MCF 10A (cell line): Measurements from ENCODE around the gene MRI1. TPM values are rescaled to one million over a fixed set of nuclear protein-coding genes. Genes with fewer than 3 reads are reported as not detected.

Experiments used
- BruUV-seq: library from RNA; stranded (reverse); fragments of 400-500 nt; replicated peaks from 2 replicates; lab custom pipeline; 2021; lab: Mats Ljungman, UMichigan
- CTCF ChIA-PET: fragments of 300-600 bp; sonication (Branson Sonifier 250); formaldehyde crosslinking; extraction: SDS; loops from one replicate; lab custom pipeline; 2021; ENCODE audit warnings: antibody characterized with exemption, inconsistent platforms; lab: Yijun Ruan, JAX
- POLR2A ChIA-PET: fragments of 300-600, 350-650 bp; sonication (Branson Sonifier 250); formaldehyde crosslinking; extraction: SDS; loops from one replicate; lab custom pipeline; 2020; ENCODE audit warnings: antibody characterized with exemption, inconsistent platforms; lab: Yijun Ruan, JAX
- DNase-seq: peaks from one replicate; pipeline ENCODE4 v3.0.0-alpha.2; 2018; ENCODE audit not compliant: unreplicated experiment
- H3K27ac Mint-ChIP-seq: one replicate; pipeline ENCODE4 v1.8.0; 2022; ENCODE audit warnings: mild to moderate bottlenecking, low read depth, mixed read lengths; ENCODE audit not compliant: unreplicated experiment
- H3K27me3 Mint-ChIP-seq: one replicate; pipeline ENCODE4 v1.8.0; 2022; ENCODE audit warnings: mixed read lengths; ENCODE audit not compliant: insufficient read depth, unreplicated experiment
- H3K36me3 Mint-ChIP-seq: one replicate; pipeline ENCODE4 v1.8.0; 2022; ENCODE audit warnings: mild to moderate bottlenecking, moderate library complexity, mixed read lengths; ENCODE audit not compliant: insufficient read depth, unreplicated experiment
- H3K4me1 Mint-ChIP-seq: one replicate; pipeline ENCODE4 v1.8.0; 2022; ENCODE audit warnings: mixed read lengths; ENCODE audit not compliant: insufficient read depth, unreplicated experiment
- H3K4me3 Mint-ChIP-seq: one replicate; pipeline ENCODE4 v1.8.0; 2022; ENCODE audit warnings: mild to moderate bottlenecking, moderate library complexity, mixed read lengths; ENCODE audit not compliant: unreplicated experiment
- H3K9me3 Mint-ChIP-seq: one replicate; pipeline ENCODE4 v1.8.0; 2022; ENCODE audit warnings: mixed read lengths; ENCODE audit not compliant: unreplicated experiment
- CTCF ChIP-seq: fragments of 200-600 bp; IDR thresholded peaks from one replicate; pipeline ENCODE4 v1.8.0; 2022; ENCODE audit warnings: antibody characterized with exemption, mild to moderate bottlenecking; ENCODE audit not compliant: unreplicated experiment
- intact Hi-C: fragments of 100-400 bp; cut with micrococcal nuclease; formaldehyde crosslinking; loops from 2 replicates; pipeline ENCODE4 v1.14.1; 2022
- total RNA-seq: library from RNA; stranded (reverse); gene quantifications from 2 replicates; pipeline ENCODE4 v1.2.3, GENCODE V29; 2022

MRI1 gene
- total RNA-seq, 1 experiment from 2014 or later, result 27.0 TPM

GRCh38 chr19:13756210-13756609 is 8.1 kb upstream of the MRI1 start:
- Mint-ChIP-seq H3K27ac (no peak overlapping the region), H3K9me3 (no peaks in the 10 kb centered on the region), H3K36me3 (peaks cover 81% of the 10 kb centered on the region), H3K4me1 (no peaks in the 10 kb centered on the region), H3K4me3 (no peak overlapping the region), H3K27me3 (no peaks in the 10 kb centered on the region)
- no peak for TF ChIP-seq CTCF
- ChIA-PET POLR2A (interaction anchor here (1.3 kb wide), 1 partner anchor 18 kb away, joined by 4 read pairs; the partner anchor contains the start of gene C19orf53), CTCF (interaction anchor here (0.6 kb wide), 1 partner anchor 11 kb away, joined by 4 read pairs; no protein-coding TSS in a partner anchor)
- BruUV-seq, result no TSS peak
- intact Hi-C loops, result no loop called here
- DNase-seq, result no peak

- ChIA-PET POLR2A (interaction anchor here (0.7 kb wide), 1 partner anchor 680 kb away, joined by 3 read pairs; no protein-coding TSS in a partner anchor), CTCF (interaction anchor here (0.7 kb wide), 1 partner anchor 123 kb away, joined by 3 read pairs; no protein-coding TSS in a partner anchor)
- no peak for DNase-seq
- no peak overlapping the region for H3K27ac Mint-ChIP-seq
- no peak overlapping the region for H3K4me3 Mint-ChIP-seq
- TF ChIP-seq CTCF, result no peak
- H3K36me3 Mint-ChIP-seq, result peaks cover 76% of the 10 kb centered on the region
- no peaks in the 10 kb centered on the region for H3K27me3 Mint-ChIP-seq
- no TSS peak for BruUV-seq
- intact Hi-C loops, result no loop called here
- H3K9me3 Mint-ChIP-seq, result no peaks in the 10 kb centered on the region
- peaks cover under 1% of the 10 kb centered on the region for H3K4me1 Mint-ChIP-seq
Measured at GRCh38 chr19:13757805-13758772, 6.2 kb upstream of the MRI1 start.

- no TSS peak for BruUV-seq
- CTCF ChIA-PET, result no interaction called here
Measured at GRCh38 chr19:13758795-13759194, 5.5 kb upstream of the MRI1 start.

More at GRCh38 chr19:13758795-13759194, 5.5 kb upstream of the MRI1 start:
- H3K36me3 Mint-ChIP-seq, result peaks cover 76% of the 10 kb centered on the region
- DNase-seq, result no peak
- no peak for TF ChIP-seq CTCF
- no peak overlapping the region for H3K4me3 Mint-ChIP-seq
- no peaks in the 10 kb centered on the region for H3K27me3 Mint-ChIP-seq
- H3K9me3 Mint-ChIP-seq, result no peaks in the 10 kb centered on the region
- H3K27ac Mint-ChIP-seq, result no peak overlapping the region
- H3K4me1 Mint-ChIP-seq, result peaks cover 3% of the 10 kb centered on the region
- POLR2A ChIA-PET, result no interaction called here
- intact Hi-C loops, result no loop called here
